Sigmoid colon (tissue), 7 donors: ENCODE data around the gene SDK2. TPM values are rescaled to one million over a fixed set of nuclear protein-coding genes. Genes with fewer than 3 reads are reported as not detected.

Source experiments
- DNase-seq: peaks from one replicate; pipeline ENCODE4 v3.0.0-alpha.2; 2019
- H3K27ac ChIP-seq, 4 donors: fragments of 200-600 bp; sonication (generic); one replicate each; pipeline ENCODE4 v1.5.1; 2016 to 2019; ENCODE audit warnings: mild to moderate bottlenecking in 1 of 4
- H3K27me3 ChIP-seq, 3 donors: fragments of 200-600 bp; sonication (generic); one replicate each; pipeline ENCODE4 v1.5.1; 2019; ENCODE audit warnings: mild to moderate bottlenecking in 1 of 3
- H3K36me3 ChIP-seq, 4 donors: fragments of 200-600 bp; sonication (generic); one replicate each; pipeline ENCODE4 v1.5.1; 2016 to 2019
- H3K4me1 ChIP-seq, 4 donors: fragments of 200-600 bp; sonication (generic); one replicate each; pipeline ENCODE4 v1.5.1; 2017 to 2019
- H3K4me3 ChIP-seq, 4 donors: fragments of 200-600 bp; sonication (generic); one replicate each; pipeline ENCODE4 v1.5.1; 2017 to 2019; ENCODE audit warnings: mild to moderate bottlenecking in 2 of 4, moderate library complexity in 1 of 4
- H3K9me3 ChIP-seq, 4 donors: fragments of 200-600 bp in 3 of 4; sonication (generic) in 3 of 4; one replicate each; pipeline versions ENCODE4 v1.5.1 to v1.6.1; 2013 to 2019
- CTCF ChIP-seq, 4 experiments: fragments of 450-650 bp in 3 of 4; fragments of 200-600 bp in 1 of 4; IDR thresholded peaks; one replicate each; pipeline ENCODE4 v1.5.1; 2016 to 2019; ENCODE audit warnings: antibody characterized with exemption in 4 of 4, mild to moderate bottlenecking in 3 of 4, moderate library complexity in 2 of 4
- EP300 ChIP-seq, 4 donors: sonication (generic); formaldehyde crosslinking; IDR thresholded peaks; one replicate each; pipeline ENCODE4 v1.6.1; 2017; ENCODE audit warnings: antibody characterized with exemption in 4 of 4
- POLR2A ChIP-seq, 2 donors: fragments of 450-650 bp; IDR thresholded peaks; one replicate each; pipeline ENCODE4 v1.6.1; 2016; ENCODE audit warnings: antibody characterized with exemption in 2 of 2, mild to moderate bottlenecking in 2 of 2, moderate library complexity in 2 of 2
- POLR2AphosphoS5 ChIP-seq, 4 donors: sonication (generic); formaldehyde crosslinking; IDR thresholded peaks; one replicate each; pipeline ENCODE4 v1.6.1; 2017; ENCODE audit warnings: antibody characterized with exemption in 4 of 4
- WGBS, 2 donors: extraction: QIAGEN DNeasy Blood & Tissue Kit; methylation state at CpG; one replicate each; pipeline ENCODE4 v1.1.7; 2013; 5-methylcytosine and 5-hydroxymethylcytosine counted together
- intact Hi-C: fragments of 100-400 bp; cut with DNase I; formaldehyde crosslinking; loops from one replicate; pipeline ENCODE4 v1.15.1; 2023
- polyA plus RNA-seq, 3 donors: library from polyadenylated mRNA; stranded (reverse); fragments of 200-250 nt; gene quantifications; one replicate each; pipeline ENCODE4 v1.2.3, GENCODE V29; 2013
- total RNA-seq, 4 donors: library from RNA; depleted of rRNA; stranded (reverse); fragments of >200 nt; gene quantifications; one replicate each; pipeline ENCODE4 v1.1.0, GENCODE V29; 2016
- donor health status: healthy with polysubstance abuse.
- donor health status: Bipolar disorder and iron deficiency.
- donor health status: healthy.

The SDK2 gene
- total and polyA plus RNA-seq, 7 donors, result under 0.01 to 1.9 (median 0.71) TPM

GRCh38 chr17:73439597-73439996, 204.6 kb downstream of the SDK2 start:
- 94 to 95% methylated on average over 7 of the region's 7 CpGs for WGBS, 2 donors

GRCh38 chr17:73437826-73438225, 206.4 kb downstream of the SDK2 start:
- no peak overlapping the region for H3K27ac ChIP-seq
- H3K4me3 ChIP-seq, result no peak overlapping the region
- 88 to 96% methylated on average over 16 of the region's 16 CpGs for WGBS, 2 donors
- no peaks in the 10 kb centered on the region for H3K27me3 ChIP-seq
- no peak for TF ChIP-seq CTCF (IDR thresholded peaks at IDR 0.05)
- TF ChIP-seq POLR2A (IDR thresholded peaks at IDR 0.05), result no peak
- no peak for TF ChIP-seq EP300 (IDR thresholded peaks at IDR 0.05)
- TF ChIP-seq POLR2AphosphoS5 (IDR thresholded peaks at IDR 0.05), result no peak
- DNase-seq, result no peak
- no peaks in the 10 kb centered on the region for H3K36me3 ChIP-seq
- intact Hi-C loops, result no loop called here
- H3K4me1 ChIP-seq, result no peaks in the 10 kb centered on the region
- no peaks in the 10 kb centered on the region for H3K9me3 ChIP-seq

More at GRCh38 chr17:73439597-73439996, 204.6 kb downstream of the SDK2 start:
- Histone ChIP-seq H3K4me3 (no peak overlapping the region), H3K4me1 (no peaks in the 10 kb centered on the region), H3K27me3 (no peaks in the 10 kb centered on the region), H3K9me3 (no peaks in the 10 kb centered on the region), H3K27ac (no peak overlapping the region), H3K36me3 (no peaks in the 10 kb centered on the region)
- intact Hi-C loops, result no loop called here
- TF ChIP-seq POLR2A (IDR thresholded peaks at IDR 0.05) (no peak), EP300 (IDR thresholded peaks at IDR 0.05) (no peak), CTCF (IDR thresholded peaks at IDR 0.05) (no peak), POLR2AphosphoS5 (IDR thresholded peaks at IDR 0.05) (no peak)
- no peak for DNase-seq

GRCh38 chr17:73436954-73437353, 207.3 kb downstream of the SDK2 start:
- Histone ChIP-seq H3K9me3 (no peaks in the 10 kb centered on the region), H3K4me3 (no peak overlapping the region), H3K36me3 (no peaks in the 10 kb centered on the region), H3K27me3 (no peaks in the 10 kb centered on the region), H3K27ac (no peak overlapping the region), H3K4me1 (no peaks in the 10 kb centered on the region)
- no peak for DNase-seq
- no peak for TF ChIP-seq EP300 (IDR thresholded peaks at IDR 0.05)
- no peak for TF ChIP-seq POLR2A (IDR thresholded peaks at IDR 0.05)
- TF ChIP-seq POLR2AphosphoS5 (IDR thresholded peaks at IDR 0.05), result no peak
- no peak for TF ChIP-seq CTCF (IDR thresholded peaks at IDR 0.05)
- WGBS, 2 donors, result 78 to 87% methylated on average over 10 of the region's 10 CpGs
- intact Hi-C loops, result no loop called here

GRCh38 chr17:73435412-73435811, 208.8 kb downstream of the SDK2 start:
- WGBS, 2 donors, result 95 to 97% methylated on average over 23 of the region's 23 CpGs
- no peak overlapping the region for H3K27ac ChIP-seq

More at GRCh38 chr17:73435412-73435811, 208.8 kb downstream of the SDK2 start:
- Histone ChIP-seq H3K27me3 (peaks cover 0 to 14% (median 0%) of the 10 kb centered on the region in 3 donors), H3K9me3 (no peaks in the 10 kb centered on the region), H3K4me1 (peaks cover 0 to 6% (median 0%) of the 10 kb centered on the region in 4 donors), H3K36me3 (no peaks in the 10 kb centered on the region), H3K4me3 (no peak overlapping the region)
- DNase-seq, result no peak
- TF ChIP-seq POLR2A (IDR thresholded peaks at IDR 0.05) (no peak), POLR2AphosphoS5 (IDR thresholded peaks at IDR 0.05) (no peak), CTCF (IDR thresholded peaks at IDR 0.05) (no peak), EP300 (IDR thresholded peaks at IDR 0.05) (no peak)
- intact Hi-C loops, result no loop called here
